Inflammatory macrophage (primary cell): ENCODE results near the gene BCL2L2.

Experiments used
- DNase-seq, 2 donors: peaks; one replicate each; pipeline ENCODE4 v3.0.0-alpha.2; 2020 to 2022

The BCL2L2 gene

GRCh38 chr14:23357261-23357660, 50.6 kb downstream of the BCL2L2 start:
- DNase-seq = no peak

- no peak for DNase-seq
Measured at GRCh38 chr14:23358042-23358441, 51.4 kb downstream of the BCL2L2 start.

- no peak for DNase-seq
Measured at GRCh38 chr14:23358553-23359166, 52.0 kb downstream of the BCL2L2 start.

- no peak for DNase-seq
Measured at GRCh38 chr14:23359167-23359626, 52.6 kb downstream of the BCL2L2 start.

GRCh38 chr14:23359722-23360447, 53.3 kb downstream of the BCL2L2 start:
- DNase-seq = no peak

GRCh38 chr14:23360496-23360895, 53.9 kb downstream of the BCL2L2 start:
- no peak for DNase-seq

GRCh38 chr14:23361320-23361719, 54.7 kb downstream of the BCL2L2 start:
- no peak for DNase-seq
